IPS-20b (cell line): ENCODE measurements around the gene C13orf46.
"Not testable (repeated sequence)": the region's sequence is repeated elsewhere in the genome, so short reads cannot be mapped to it uniquely, and the experiment has no call there.

Experiments used
- H3K27ac ChIP-seq: one replicate; pipeline ENCODE4 v1.5.1; 2013; ENCODE audit warnings: low read length
- H3K27me3 ChIP-seq: 2 replicates; pipeline ENCODE4 v1.6.1; 2013; ENCODE audit warnings: mild to moderate bottlenecking, low read length, inconsistent platforms; ENCODE audit not compliant: insufficient read depth
- H3K36me3 ChIP-seq: 2 replicates; pipeline ENCODE4 v1.6.1; 2013; ENCODE audit warnings: low read depth, mild to moderate bottlenecking, inconsistent platforms, low read length, moderate library complexity; ENCODE audit not compliant: insufficient read depth
- H3K4me1 ChIP-seq: 2 replicates; pipeline ENCODE4 v1.6.1; 2013; ENCODE audit warnings: mild to moderate bottlenecking, control low read depth, inconsistent platforms, low read length, moderate library complexity; ENCODE audit not compliant: insufficient read depth
- H3K4me3 ChIP-seq: 2 replicates; pipeline ENCODE4 v1.5.1; 2013; ENCODE audit warnings: mild to moderate bottlenecking, low read length, inconsistent platforms
- H3K9ac ChIP-seq: 2 replicates; pipeline ENCODE4 v1.6.1; 2013; ENCODE audit warnings: low read depth, mild to moderate bottlenecking, inconsistent platforms, low read length, moderate library complexity
- H3K9me3 ChIP-seq: 2 replicates; pipeline ENCODE4 v1.6.1; 2013; ENCODE audit warnings: mild to moderate bottlenecking, low read depth, low read length, inconsistent platforms; ENCODE audit not compliant: insufficient read depth

C13orf46 gene

DNA sequence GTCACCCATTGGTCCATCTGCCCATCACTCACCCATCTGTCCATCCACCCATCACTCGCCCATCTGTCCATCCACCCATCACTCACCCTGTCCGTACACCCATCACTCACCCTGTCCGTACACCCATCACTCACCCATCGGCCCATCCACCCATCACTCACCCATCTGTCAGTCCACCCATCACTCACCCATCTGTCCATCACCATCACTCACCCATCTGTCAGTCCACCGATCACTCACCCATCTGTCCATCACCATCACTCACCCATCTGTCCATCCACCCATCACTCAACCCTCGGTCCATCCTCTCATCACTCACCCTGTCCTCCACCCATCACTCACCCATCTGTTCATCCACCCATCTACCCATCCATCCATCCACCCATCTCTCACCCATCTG, 15.0 kb upstream of the C13orf46 start:
- H3K27me3 ChIP-seq, H3K27ac ChIP-seq, H3K9ac ChIP-seq, H3K9me3 ChIP-seq, H3K4me1 ChIP-seq, H3K4me3 ChIP-seq: not testable (repeated sequence)
- H3K36me3 ChIP-seq = peaks cover 15% of the 10 kb centered on the region; the same call in 1 of the 2 replicates

DNA sequence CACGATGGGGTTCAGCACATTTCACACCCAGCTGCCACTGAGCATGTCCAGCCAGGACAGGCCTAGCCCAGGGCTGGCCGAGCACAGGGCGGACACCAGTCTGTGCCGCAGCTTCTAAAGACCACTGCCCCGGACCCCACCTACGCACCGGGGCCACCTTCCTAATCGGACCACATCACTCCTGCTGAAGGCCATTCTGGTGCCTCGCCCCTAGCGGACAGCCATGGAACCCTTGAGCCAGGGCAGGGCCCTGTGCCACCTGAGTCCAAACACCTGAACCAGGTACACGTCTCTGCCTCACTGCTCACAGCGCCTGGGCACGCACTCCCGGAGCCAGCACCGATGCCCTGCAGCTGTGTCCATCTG, 8.4 kb upstream of the C13orf46 start:
- Histone ChIP-seq H3K27me3 (no peaks in the 10 kb centered on the region), H3K4me3 (no peak overlapping the region), H3K27ac (no peak overlapping the region), H3K9me3 (no peaks in the 10 kb centered on the region), H3K36me3 (no peaks in the 10 kb centered on the region; the same call in 1 of the 2 replicates), H3K4me1 (no peaks in the 10 kb centered on the region; the same call in 1 of the 2 replicates), H3K9ac (no peak overlapping the region)

DNA sequence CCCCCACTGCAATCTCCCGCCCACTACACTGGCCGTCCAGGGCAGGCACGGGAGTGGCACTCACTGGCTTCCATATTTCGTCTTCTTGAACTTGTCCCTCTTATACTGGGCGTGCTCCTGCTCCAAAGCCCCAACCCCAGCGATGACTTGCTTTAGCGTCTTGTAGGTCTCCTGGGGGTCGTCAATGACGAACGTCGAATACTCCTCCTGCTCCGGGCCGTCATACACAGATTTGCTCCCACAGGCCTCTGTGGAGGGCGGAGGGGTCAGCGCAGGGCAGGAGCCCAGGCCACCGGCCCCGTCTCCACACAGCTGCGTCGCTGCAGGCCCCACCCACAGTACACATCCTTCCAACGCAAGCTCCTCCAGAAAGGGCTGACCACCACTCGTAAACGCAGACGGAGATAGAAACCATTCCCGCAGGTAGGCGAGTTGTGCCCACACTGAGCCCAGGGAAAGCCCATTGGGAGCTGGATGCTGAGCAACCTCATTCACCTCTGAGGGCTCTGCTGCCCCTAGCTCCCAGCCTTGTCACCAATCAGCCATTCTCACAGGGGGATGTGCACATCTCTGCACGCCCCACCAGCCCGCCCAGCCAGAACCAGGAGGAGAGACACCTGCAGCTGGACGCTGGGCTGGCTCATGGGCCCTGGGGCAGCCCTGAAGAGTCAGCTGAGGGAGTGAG, 7.9 kb upstream of the C13orf46 start:
- no peak overlapping the region for H3K4me3 ChIP-seq
- H3K4me1 ChIP-seq = no peaks in the 10 kb centered on the region; the same call in 1 of the 2 replicates
- no peaks in the 10 kb centered on the region; the same call in 1 of the 2 replicates for H3K36me3 ChIP-seq
- no peaks in the 10 kb centered on the region for H3K27me3 ChIP-seq
- H3K9me3 ChIP-seq = no peaks in the 10 kb centered on the region
- no peak overlapping the region for H3K9ac ChIP-seq
- H3K27ac ChIP-seq = no peak overlapping the region

DNA sequence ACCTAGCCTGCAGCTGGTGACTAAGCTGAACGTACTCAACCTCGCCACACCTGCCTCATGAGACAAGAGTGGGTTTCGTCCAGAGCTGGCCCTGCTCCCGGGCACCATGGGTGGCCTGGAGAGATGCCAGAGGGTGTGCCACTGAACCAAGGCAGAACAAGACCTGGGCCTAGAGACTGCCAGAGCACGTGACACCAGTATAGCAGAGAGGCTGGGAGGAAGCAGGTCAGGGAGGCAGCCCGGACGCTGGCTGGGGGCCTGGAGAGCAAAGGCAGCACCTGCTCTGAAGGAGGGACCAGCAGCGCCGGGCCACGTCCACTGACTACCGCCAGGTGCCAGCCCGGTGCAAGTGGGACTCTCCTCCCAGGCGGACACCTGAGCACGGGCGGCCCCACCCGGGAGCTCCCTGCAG, 7.3 kb upstream of the C13orf46 start:
- H3K27ac ChIP-seq = no peak overlapping the region
- H3K4me3 ChIP-seq = no peak overlapping the region
- H3K4me1 ChIP-seq = no peaks in the 10 kb centered on the region; the same call in 1 of the 2 replicates
- no peaks in the 10 kb centered on the region for H3K9me3 ChIP-seq
- H3K27me3 ChIP-seq = no peaks in the 10 kb centered on the region
- H3K9ac ChIP-seq = no peak overlapping the region
- no peaks in the 10 kb centered on the region; the same call in 1 of the 2 replicates for H3K36me3 ChIP-seq

- H3K27ac ChIP-seq = no peak overlapping the region
- H3K9me3 ChIP-seq = no peaks in the 10 kb centered on the region
- H3K9ac ChIP-seq = no peak overlapping the region
- no peaks in the 10 kb centered on the region; the same call in 1 of the 2 replicates for H3K36me3 ChIP-seq
- no peaks in the 10 kb centered on the region for H3K27me3 ChIP-seq
- no peak overlapping the region for H3K4me3 ChIP-seq
- no peaks in the 10 kb centered on the region; the same call in 1 of the 2 replicates for H3K4me1 ChIP-seq
Observed at GRCh38 chr13:113980489-113981064, 6.7 kb upstream of the C13orf46 start.

GRCh38 chr13:113979791-113980471, 6.1 kb upstream of the C13orf46 start:
- H3K9ac ChIP-seq = no peak overlapping the region
- H3K9me3 ChIP-seq = no peaks in the 10 kb centered on the region
- H3K4me3 ChIP-seq = no peak overlapping the region
- H3K27me3 ChIP-seq = no peaks in the 10 kb centered on the region
- no peak overlapping the region for H3K27ac ChIP-seq
- no peaks in the 10 kb centered on the region; the same call in 1 of the 2 replicates for H3K36me3 ChIP-seq
- no peaks in the 10 kb centered on the region; the same call in 1 of the 2 replicates for H3K4me1 ChIP-seq

DNA sequence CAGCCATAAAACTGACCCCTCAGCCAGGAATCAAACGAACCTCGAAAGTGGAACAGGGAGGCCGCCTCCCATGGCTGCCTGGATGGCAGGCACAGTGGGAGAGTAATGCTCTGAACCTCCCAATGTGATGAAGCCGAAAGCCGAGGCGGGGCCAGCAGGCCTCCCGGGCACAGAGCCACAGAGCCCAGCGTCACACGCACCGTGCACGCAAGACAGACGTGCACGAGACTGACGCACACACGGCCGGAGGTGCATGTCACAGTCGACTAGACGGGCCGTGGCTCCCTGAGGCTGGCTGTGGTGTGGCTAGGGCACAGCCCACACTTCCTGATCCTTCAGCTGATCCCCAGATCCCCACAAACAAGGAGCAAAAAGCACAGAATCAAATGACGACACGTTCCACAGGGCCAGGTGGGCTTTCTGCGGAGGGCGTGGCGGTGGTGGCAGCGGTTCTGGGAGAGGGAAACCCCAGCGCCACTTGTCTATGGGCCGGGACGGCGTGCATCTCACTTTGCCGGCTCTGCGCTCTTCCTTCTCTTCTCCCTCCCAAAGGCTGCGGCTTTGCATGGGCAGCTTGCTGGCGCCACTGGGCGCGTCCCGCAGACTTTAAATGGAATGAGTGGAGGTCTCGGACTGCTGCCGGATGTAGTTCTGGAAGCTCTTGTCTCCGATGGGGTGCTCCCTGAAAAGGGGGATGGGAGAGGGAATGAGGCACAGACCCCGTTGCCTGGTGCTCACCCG, 5.0 kb upstream of the C13orf46 start:
- Histone ChIP-seq H3K36me3 (no peaks in the 10 kb centered on the region; the same call in 1 of the 2 replicates), H3K4me1 (no peaks in the 10 kb centered on the region; the same call in 1 of the 2 replicates), H3K9ac (no peak overlapping the region), H3K9me3 (no peaks in the 10 kb centered on the region), H3K27me3 (no peaks in the 10 kb centered on the region), H3K27ac (no peak overlapping the region), H3K4me3 (no peak overlapping the region)

DNA sequence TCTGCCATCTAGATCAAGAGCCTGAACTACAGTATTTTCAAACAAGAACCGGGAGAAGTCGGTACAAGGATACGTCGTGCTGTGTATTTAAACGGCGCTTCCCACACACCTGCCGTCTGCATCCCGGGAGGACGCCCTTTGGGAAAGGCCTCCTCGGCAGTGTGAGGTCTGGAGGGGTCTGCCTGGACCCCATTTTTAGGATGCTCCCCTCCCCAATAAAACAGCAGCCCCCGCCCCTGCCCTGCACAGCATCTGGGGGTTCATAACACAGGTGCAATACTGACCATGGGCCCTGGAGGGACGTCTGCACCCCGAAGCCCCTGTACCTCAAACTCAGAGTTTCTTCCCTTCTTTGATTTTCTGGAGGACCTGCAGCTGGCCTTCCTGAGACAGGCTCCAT, 4.1 kb upstream of the C13orf46 start:
- no peaks in the 10 kb centered on the region; the same call in 1 of the 2 replicates for H3K4me1 ChIP-seq
- H3K4me3 ChIP-seq = no peak overlapping the region
- no peaks in the 10 kb centered on the region for H3K27me3 ChIP-seq
- H3K27ac ChIP-seq = no peak overlapping the region
- no peak overlapping the region for H3K9ac ChIP-seq
- no peaks in the 10 kb centered on the region; the same call in 1 of the 2 replicates for H3K36me3 ChIP-seq
- no peaks in the 10 kb centered on the region for H3K9me3 ChIP-seq

- H3K36me3 ChIP-seq = no peaks in the 10 kb centered on the region; the same call in 1 of the 2 replicates
- no peaks in the 10 kb centered on the region; the same call in 1 of the 2 replicates for H3K4me1 ChIP-seq
- no peaks in the 10 kb centered on the region for H3K27me3 ChIP-seq
- no peaks in the 10 kb centered on the region for H3K9me3 ChIP-seq
- no peak overlapping the region for H3K9ac ChIP-seq
- H3K27ac ChIP-seq = no peak overlapping the region
- H3K4me3 ChIP-seq = no peak overlapping the region
Observed at GRCh38 chr13:113976711-113977684, 3.1 kb upstream of the C13orf46 start.

GRCh38 chr13:113975416-113975815, 1.5 kb upstream of the C13orf46 start:
- Histone ChIP-seq H3K4me1 (no peaks in the 10 kb centered on the region; the same call in 1 of the 2 replicates), H3K4me3 (no peak overlapping the region), H3K36me3 (no peaks in the 10 kb centered on the region; the same call in 1 of the 2 replicates), H3K9me3 (no peaks in the 10 kb centered on the region), H3K27ac (no peak overlapping the region), H3K9ac (no peak overlapping the region), H3K27me3 (no peaks in the 10 kb centered on the region)
